Measurements from ENCODE around the gene SKA3. TPM values are rescaled to one million over a fixed set of nuclear protein-coding genes. Genes with fewer than 3 reads are reported as not detected.

Gene SKA3
- total and polyA plus RNA-seq, 4 donors, result 0.50 to 3.2 (median 1.8) TPM

GRCh38 chr13:21134475-21134874 is 41.9 kb downstream of the SKA3 start:
- H3K4me1 ChIP-seq (ENCODE audit: control insufficient read depth in 5 of 5, insufficient read depth in 5 of 5, low read length in 5 of 5), result peaks cover 0 to 3% (median under 1%) of the 10 kb centered on the region in 5 donors
- H3K9ac ChIP-seq (ENCODE audit: insufficient read depth in 1 of 2, low read length in 2 of 2), result no peak overlapping the region
- peak overlapping the region in 1 of 2 donors; percentile 17 for H3K27ac ChIP-seq (ENCODE audit: low read depth in 1 of 2, low read length in 1 of 2)
- TF ChIP-seq, protein P1, sequence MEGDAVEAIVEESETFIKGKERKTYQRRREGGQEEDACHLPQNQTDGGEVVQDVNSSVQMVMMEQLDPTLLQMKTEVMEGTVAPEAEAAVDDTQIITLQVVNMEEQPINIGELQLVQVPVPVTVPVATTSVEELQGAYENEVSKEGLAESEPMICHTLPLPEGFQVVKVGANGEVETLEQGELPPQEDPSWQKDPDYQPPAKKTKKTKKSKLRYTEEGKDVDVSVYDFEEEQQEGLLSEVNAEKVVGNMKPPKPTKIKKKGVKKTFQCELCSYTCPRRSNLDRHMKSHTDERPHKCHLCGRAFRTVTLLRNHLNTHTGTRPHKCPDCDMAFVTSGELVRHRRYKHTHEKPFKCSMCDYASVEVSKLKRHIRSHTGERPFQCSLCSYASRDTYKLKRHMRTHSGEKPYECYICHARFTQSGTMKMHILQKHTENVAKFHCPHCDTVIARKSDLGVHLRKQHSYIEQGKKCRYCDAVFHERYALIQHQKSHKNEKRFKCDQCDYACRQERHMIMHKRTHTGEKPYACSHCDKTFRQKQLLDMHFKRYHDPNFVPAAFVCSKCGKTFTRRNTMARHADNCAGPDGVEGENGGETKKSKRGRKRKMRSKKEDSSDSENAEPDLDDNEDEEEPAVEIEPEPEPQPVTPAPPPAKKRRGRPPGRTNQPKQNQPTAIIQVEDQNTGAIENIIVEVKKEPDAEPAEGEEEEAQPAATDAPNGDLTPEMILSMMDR (IDR thresholded peaks at IDR 0.05; ENCODE audit: control extremely low read depth, extremely low read depth), result no peak
- WGBS, 2 donors, result 78 to 79% methylated on average over 5 of the region's 5 CpGs
- H3K36me3 ChIP-seq (ENCODE audit: control insufficient read depth in 4 of 4, insufficient read depth in 4 of 4, low read length in 4 of 4), result no peaks in the 10 kb centered on the region
- no peaks in the 10 kb centered on the region for H3K9me3 ChIP-seq (ENCODE audit: control insufficient read depth in 4 of 4, insufficient read depth in 3 of 4, low read length in 3 of 4)
- no peak overlapping the region for H3K4me3 ChIP-seq
- H3K27me3 ChIP-seq (ENCODE audit: control insufficient read depth in 3 of 3, insufficient read depth in 3 of 3, low read length in 2 of 3), result no peaks in the 10 kb centered on the region
- DNase-seq (no peak), ATAC-seq (ENCODE audit: insufficient read depth, low FRiP score) (no peak)

DNA sequence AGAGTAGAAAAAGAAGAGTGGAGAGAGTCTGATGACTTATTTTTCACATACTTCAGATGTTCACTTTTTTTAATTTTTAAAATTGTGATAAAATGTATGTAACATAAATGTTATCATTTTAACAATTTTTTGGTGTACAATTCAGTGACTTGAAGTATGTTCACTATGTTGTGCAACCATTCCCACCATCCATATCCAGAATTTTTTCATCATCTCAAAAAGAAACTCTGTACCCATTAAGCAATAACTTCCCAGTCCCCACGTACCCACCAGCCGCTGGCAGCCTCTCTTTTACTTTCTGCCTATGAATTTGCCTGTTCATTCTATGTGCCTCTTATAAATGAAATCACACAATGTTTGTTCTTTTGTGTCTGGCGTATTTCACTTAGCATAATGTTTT is 43.3 kb downstream of the SKA3 start:
- no peak overlapping the region for H3K4me3 ChIP-seq
- H3K27me3 ChIP-seq (ENCODE audit: control insufficient read depth in 3 of 3, insufficient read depth in 3 of 3, low read length in 2 of 3), result no peaks in the 10 kb centered on the region
- ATAC-seq (ENCODE audit: insufficient read depth, low FRiP score), result no peak
- TF ChIP-seq, protein P1 (IDR thresholded peaks at IDR 0.05; ENCODE audit: control extremely low read depth, extremely low read depth), result no peak
- no peak for DNase-seq
- no peak overlapping the region for H3K27ac ChIP-seq (ENCODE audit: low read depth in 1 of 2, low read length in 1 of 2)
- no peaks in the 10 kb centered on the region for H3K36me3 ChIP-seq (ENCODE audit: control insufficient read depth in 4 of 4, insufficient read depth in 4 of 4, low read length in 4 of 4)
- H3K4me1 ChIP-seq (ENCODE audit: control insufficient read depth in 5 of 5, insufficient read depth in 5 of 5, low read length in 5 of 5), result no peaks in the 10 kb centered on the region
- H3K9me3 ChIP-seq (ENCODE audit: control insufficient read depth in 4 of 4, insufficient read depth in 3 of 4, low read length in 3 of 4), result no peaks in the 10 kb centered on the region
- WGBS, 2 donors, result 47 to 62% methylated on average over 3 of the region's 3 CpGs
- H3K9ac ChIP-seq (ENCODE audit: insufficient read depth in 1 of 2, low read length in 2 of 2), result no peak overlapping the region

GRCh38 chr13:21130116-21130515 is 46.2 kb downstream of the SKA3 start:
- no peak overlapping the region for H3K9ac ChIP-seq (ENCODE audit: insufficient read depth in 1 of 2, low read length in 2 of 2)
- H3K27ac ChIP-seq (ENCODE audit: low read depth in 1 of 2, low read length in 1 of 2), result no peak overlapping the region
- H3K4me3 ChIP-seq, result no peak overlapping the region
- no peak for DNase-seq
- H3K9me3 ChIP-seq (ENCODE audit: control insufficient read depth in 4 of 4, insufficient read depth in 3 of 4, low read length in 3 of 4), result no peaks in the 10 kb centered on the region
- no peaks in the 10 kb centered on the region for H3K27me3 ChIP-seq (ENCODE audit: control insufficient read depth in 3 of 3, insufficient read depth in 3 of 3, low read length in 2 of 3)
- no peaks in the 10 kb centered on the region for H3K36me3 ChIP-seq (ENCODE audit: control insufficient read depth in 4 of 4, insufficient read depth in 4 of 4, low read length in 4 of 4)
- H3K4me1 ChIP-seq (ENCODE audit: control insufficient read depth in 5 of 5, insufficient read depth in 5 of 5, low read length in 5 of 5), result no peaks in the 10 kb centered on the region
- TF ChIP-seq, protein P1 (IDR thresholded peaks at IDR 0.05; ENCODE audit: control extremely low read depth, extremely low read depth), result no peak
- ATAC-seq (ENCODE audit: insufficient read depth, low FRiP score), result no peak
- 88 to 91% methylated on average over 2 of the region's 2 CpGs for WGBS, 2 donors

- TF ChIP-seq, protein P1 (IDR thresholded peaks at IDR 0.05; ENCODE audit: control extremely low read depth, extremely low read depth), result no peak
- no peak overlapping the region for H3K27ac ChIP-seq (ENCODE audit: low read depth in 1 of 2, low read length in 1 of 2)
- no peaks in the 10 kb centered on the region for H3K9me3 ChIP-seq (ENCODE audit: control insufficient read depth in 4 of 4, insufficient read depth in 3 of 4, low read length in 3 of 4)
- H3K4me1 ChIP-seq (ENCODE audit: control insufficient read depth in 5 of 5, insufficient read depth in 5 of 5, low read length in 5 of 5), result peaks cover 0 to 1% (median 0%) of the 10 kb centered on the region in 5 donors
- no peaks in the 10 kb centered on the region for H3K36me3 ChIP-seq (ENCODE audit: control insufficient read depth in 4 of 4, insufficient read depth in 4 of 4, low read length in 4 of 4)
- no peak overlapping the region for H3K9ac ChIP-seq (ENCODE audit: insufficient read depth in 1 of 2, low read length in 2 of 2)
- no peaks in the 10 kb centered on the region for H3K27me3 ChIP-seq (ENCODE audit: control insufficient read depth in 3 of 3, insufficient read depth in 3 of 3, low read length in 2 of 3)
- no peak overlapping the region for H3K4me3 ChIP-seq
- ATAC-seq (ENCODE audit: insufficient read depth, low FRiP score), result no peak
- 25 to 34% methylated on average over 7 of the region's 7 CpGs for WGBS, 2 donors
- peak; percentile 77 to 86 (median 80) for DNase-seq
Measured at GRCh38 chr13:21124852-21125251, 51.5 kb downstream of the SKA3 start.

All from lung (tissue), 12 donors.